GM12864 (cell line): Measurements from ENCODE around the gene SERP2.

Experiments
- DNase-seq: peaks from one replicate; pipeline ENCODE4 v3.0.0-alpha.2; 2011; ENCODE audit warnings: low read depth
- H3K4me3 ChIP-seq: 2 replicates; pipeline ENCODE4 v1.5.1; 2011; ENCODE audit warnings: mild to moderate bottlenecking, low read depth, low read length, control low read depth
- CTCF ChIP-seq: IDR thresholded peaks from 2 replicates; pipeline ENCODE4 v1.5.1; 2011; ENCODE audit warnings: low read depth, mild to moderate bottlenecking, moderate library complexity, low read length, control low read depth, inconsistent platforms; ENCODE audit errors: missing control alignments

SERP2 gene

DNA sequence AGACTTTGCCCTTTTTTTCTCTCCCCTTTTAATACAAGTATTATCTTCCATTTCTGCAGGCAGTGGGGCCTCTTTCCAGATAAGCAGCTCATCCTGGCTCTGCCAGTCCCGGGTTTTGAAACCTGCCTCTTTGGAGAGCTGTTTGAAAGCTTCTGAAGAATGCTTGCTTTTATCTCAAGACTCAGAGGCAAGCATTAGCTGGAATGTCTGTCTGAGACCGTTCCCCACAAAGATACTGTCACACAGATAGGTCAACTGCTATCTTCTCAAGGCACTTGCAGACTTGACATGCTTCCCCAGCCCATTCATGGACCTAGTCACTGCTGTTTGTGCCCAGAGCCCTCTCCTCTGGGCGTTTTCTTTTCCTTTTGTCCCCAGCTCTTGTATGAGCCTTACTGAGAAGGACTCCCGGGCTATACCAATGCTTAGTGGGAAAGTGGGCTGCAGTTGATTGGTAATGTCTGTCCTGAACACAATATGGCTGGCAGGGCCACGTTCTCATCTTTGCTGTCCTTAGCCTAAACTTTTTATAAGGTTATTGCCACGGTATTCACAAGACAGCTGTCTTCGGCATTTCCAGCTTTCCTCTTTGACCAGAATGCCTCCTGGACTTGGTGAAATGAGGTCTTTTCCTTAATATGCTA lies 13.4 kb downstream of the SERP2 start:
- DNase-seq = no peak
- no peak overlapping the region for H3K4me3 ChIP-seq
- TF ChIP-seq CTCF = no peak

GRCh38 chr13:44388427-44389059 lies 14.9 kb downstream of the SERP2 start:
- TF ChIP-seq CTCF = no peak
- DNase-seq = no peak
- H3K4me3 ChIP-seq = no peak overlapping the region

DNA sequence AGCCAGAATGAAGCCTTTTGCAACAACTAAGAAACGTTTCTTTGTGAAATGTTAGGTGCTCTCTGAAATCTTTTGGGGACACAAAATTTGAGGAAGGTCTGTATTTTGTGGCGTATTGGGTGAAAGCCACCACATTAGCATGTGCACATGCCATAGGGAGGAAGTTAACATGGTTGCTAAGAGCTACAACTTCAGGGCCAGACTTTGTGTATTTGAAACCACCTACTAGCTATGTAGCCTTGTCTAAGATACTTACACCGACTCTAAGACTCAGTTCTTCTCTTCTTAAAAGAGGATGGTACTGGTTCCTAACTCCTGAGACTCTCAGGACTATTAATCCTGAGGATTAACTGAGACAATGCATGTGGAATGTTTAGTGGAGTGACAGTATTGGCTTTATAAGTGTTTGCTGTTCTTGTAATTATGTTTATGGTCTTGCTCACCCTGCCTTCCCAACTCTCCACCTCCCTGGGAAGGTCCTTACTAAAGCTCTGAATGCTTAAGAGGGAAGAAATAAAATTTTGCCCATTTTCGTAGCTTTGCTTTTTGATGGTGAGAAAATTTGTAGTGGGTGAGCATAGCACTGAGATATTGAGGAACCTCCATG lies 15.5 kb downstream of the SERP2 start:
- no peak for TF ChIP-seq CTCF
- DNase-seq = no peak

GRCh38 chr13:44389876-44390275 lies 16.3 kb downstream of the SERP2 start:
- TF ChIP-seq CTCF = no peak
- no peak for DNase-seq
- no peak overlapping the region for H3K4me3 ChIP-seq

More for the DNA sequence above, 15.5 kb downstream of the SERP2 start:
- H3K4me3 ChIP-seq = no peak overlapping the region

- DNase-seq = no peak
- TF ChIP-seq CTCF = no peak
- H3K4me3 ChIP-seq = no peak overlapping the region
These were observed 19.8 kb downstream of the SERP2 start for GRCh38 chr13:44393391-44393790.

GRCh38 chr13:44394658-44395057 lies 21.0 kb downstream of the SERP2 start:
- TF ChIP-seq CTCF = no peak
- no peak overlapping the region for H3K4me3 ChIP-seq
- DNase-seq = no peak
